A673 (cell line): ENCODE data around the gene GPR150. TPM values are rescaled to one million over a fixed set of nuclear protein-coding genes. Genes with fewer than 3 reads are reported as not detected.

Experiments used
- BruUV-seq: library from RNA; stranded (reverse); fragments of 400-500 nt; replicated peaks from 2 replicates; lab custom pipeline; 2021; lab: Mats Ljungman, UMichigan
- CTCF ChIA-PET: fragments of 300-600 bp; sonication (Branson Sonifier 250); formaldehyde crosslinking; loops from one replicate; lab custom pipeline; 2022; ENCODE audit warnings: antibody characterized with exemption; lab: Charles Lee
- POLR2A ChIA-PET: fragments of 300-600 bp; sonication (Branson Sonifier 250); formaldehyde crosslinking; loops from one replicate; lab custom pipeline; 2022; ENCODE audit warnings: antibody characterized with exemption; ENCODE audit not compliant: low non-redundant PET; lab: Charles Lee
- DNase-seq: peaks from one replicate; pipeline ENCODE4 v3.0.0-alpha.2; 2015; ENCODE audit warnings: low spot score
- H3K27ac ChIP-seq: fragments of 200-600 bp; sonication (generic); 2 replicates; pipeline ENCODE4 v1.5.1; 2016; ENCODE audit warnings: mixed run types, low read depth, mild to moderate bottlenecking, mixed read lengths, antibody characterized with exemption, low read length; ENCODE audit not compliant: poor library complexity, severe bottlenecking
- H3K27me3 ChIP-seq: fragments of 200-600 bp; sonication (generic); replicated peaks from 2 replicates; pipeline ENCODE4 v1.6.1; 2017; ENCODE audit warnings: mixed run types, low read depth, mild to moderate bottlenecking, mixed read lengths, antibody characterized with exemption, low read length; ENCODE audit not compliant: insufficient read depth, poor library complexity
- H3K36me3 ChIP-seq: fragments of 200-600 bp; sonication (generic); 2 replicates; pipeline ENCODE4 v1.6.1; 2016; ENCODE audit warnings: mixed run types, mild to moderate bottlenecking, mixed read lengths, antibody characterized with exemption, low read length; ENCODE audit not compliant: insufficient read depth, poor library complexity, severe bottlenecking
- H3K4me1 ChIP-seq: fragments of 200-600 bp; sonication (generic); 2 replicates; pipeline ENCODE4 v1.6.1; 2017; ENCODE audit warnings: mixed run types, mild to moderate bottlenecking, mixed read lengths, antibody characterized with exemption, low read length; ENCODE audit not compliant: insufficient read depth, poor library complexity, severe bottlenecking
- H3K4me3 ChIP-seq: fragments of 200-600 bp; sonication (generic); 2 replicates; pipeline ENCODE4 v1.5.1; 2016; ENCODE audit warnings: low read depth, mixed run types, mild to moderate bottlenecking, mixed read lengths, low read length; ENCODE audit not compliant: poor library complexity, severe bottlenecking
- H3K9me3 ChIP-seq: fragments of 200-600 bp; sonication (generic); 2 replicates; pipeline ENCODE4 v1.6.1; 2016; ENCODE audit warnings: mixed run types, low read depth, mild to moderate bottlenecking, mixed read lengths, antibody characterized with exemption, low read length; ENCODE audit not compliant: poor library complexity, severe bottlenecking
- EZH2 ChIP-seq: fragments of 200-600 bp; sonication (generic); IDR thresholded peaks from 2 replicates; pipeline ENCODE4 v1.6.1; 2017; ENCODE audit warnings: borderline replicate concordance, low read depth, mild to moderate bottlenecking, mixed read lengths, antibody characterized with exemption, low read length; ENCODE audit not compliant: poor library complexity, severe bottlenecking
- intact Hi-C: fragments of 100-400 bp; cut with micrococcal nuclease; formaldehyde crosslinking; loops from one replicate; pipeline ENCODE4 v1.10.0; 2022; ENCODE audit not compliant: unreplicated experiment
- total RNA-seq: library from RNA; stranded (reverse); gene quantifications from 2 replicates; pipeline ENCODE4 v1.2.3, GENCODE V29; 2021
- TF ChIP-seq, protein P1 (sequence below): fragments of 300-800, 200-600 bp; sonication (generic); conservative IDR thresholded peaks from 2 replicates; pipeline ENCODE4 v1.5.1; 2017; ENCODE audit warnings: low read depth, mild to moderate bottlenecking, antibody characterized with exemption, low read length, moderate library complexity, mixed read lengths

The GPR150 gene
- total RNA-seq, 1 experiment from 2014 or later: 0.13 TPM

DNA sequence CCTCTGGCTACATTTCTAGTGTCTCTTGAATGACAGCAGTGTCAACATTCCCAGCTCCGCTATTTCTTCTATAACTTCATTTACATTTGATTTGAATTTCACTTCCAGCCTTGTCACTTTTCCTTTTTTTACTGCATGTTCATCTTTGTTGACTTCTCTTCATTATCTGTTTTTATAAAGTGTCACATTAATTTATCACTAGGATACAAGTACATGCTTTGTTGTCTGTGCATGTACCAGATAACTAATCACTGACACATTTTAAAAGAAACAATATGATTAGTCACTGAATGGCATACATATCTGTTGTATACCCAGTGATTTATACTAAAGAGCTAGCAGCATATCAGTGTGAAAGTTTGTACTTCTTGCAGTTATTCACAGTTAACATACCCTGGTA lies 35.9 kb upstream of the GPR150 start:
- CTCF ChIA-PET: no interaction called here

DNA sequence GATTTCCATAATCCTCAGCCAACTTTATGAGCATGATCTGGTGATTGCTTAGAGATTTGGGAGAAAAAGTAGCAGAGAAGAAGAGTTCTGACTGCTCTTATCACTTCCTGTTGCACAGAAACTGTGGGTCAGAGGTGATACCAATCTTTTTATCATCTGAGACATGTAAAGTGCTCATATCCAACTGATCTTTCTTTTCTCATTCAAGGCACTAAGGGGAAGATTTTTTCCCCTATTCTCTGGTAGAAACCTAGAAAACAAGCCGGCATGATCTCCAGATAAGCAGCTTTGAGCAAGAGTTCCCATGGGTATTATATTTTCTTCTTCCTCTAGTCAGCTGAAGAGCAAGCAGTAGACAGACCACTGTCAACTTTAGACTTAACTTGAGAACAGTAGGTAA lies 29.0 kb upstream of the GPR150 start:
- no peak for DNase-seq
- Histone ChIP-seq H3K9me3 (no peaks in the 10 kb centered on the region), H3K36me3 (no peaks in the 10 kb centered on the region), H3K27me3 (no peaks in the 10 kb centered on the region), H3K4me3 (no peak overlapping the region), H3K27ac (no peak overlapping the region), H3K4me1 (no peaks in the 10 kb centered on the region)
- no peak for TF ChIP-seq EZH2
- TF ChIP-seq, protein P1, sequence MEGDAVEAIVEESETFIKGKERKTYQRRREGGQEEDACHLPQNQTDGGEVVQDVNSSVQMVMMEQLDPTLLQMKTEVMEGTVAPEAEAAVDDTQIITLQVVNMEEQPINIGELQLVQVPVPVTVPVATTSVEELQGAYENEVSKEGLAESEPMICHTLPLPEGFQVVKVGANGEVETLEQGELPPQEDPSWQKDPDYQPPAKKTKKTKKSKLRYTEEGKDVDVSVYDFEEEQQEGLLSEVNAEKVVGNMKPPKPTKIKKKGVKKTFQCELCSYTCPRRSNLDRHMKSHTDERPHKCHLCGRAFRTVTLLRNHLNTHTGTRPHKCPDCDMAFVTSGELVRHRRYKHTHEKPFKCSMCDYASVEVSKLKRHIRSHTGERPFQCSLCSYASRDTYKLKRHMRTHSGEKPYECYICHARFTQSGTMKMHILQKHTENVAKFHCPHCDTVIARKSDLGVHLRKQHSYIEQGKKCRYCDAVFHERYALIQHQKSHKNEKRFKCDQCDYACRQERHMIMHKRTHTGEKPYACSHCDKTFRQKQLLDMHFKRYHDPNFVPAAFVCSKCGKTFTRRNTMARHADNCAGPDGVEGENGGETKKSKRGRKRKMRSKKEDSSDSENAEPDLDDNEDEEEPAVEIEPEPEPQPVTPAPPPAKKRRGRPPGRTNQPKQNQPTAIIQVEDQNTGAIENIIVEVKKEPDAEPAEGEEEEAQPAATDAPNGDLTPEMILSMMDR: no peak
- intact Hi-C loops: no loop called here
- no TSS peak for BruUV-seq
- CTCF ChIA-PET: no interaction called here
- POLR2A ChIA-PET: no interaction called here

More for the DNA sequence above, 35.9 kb upstream of the GPR150 start:
- intact Hi-C loops: no loop called here
- Histone ChIP-seq H3K9me3 (no peaks in the 10 kb centered on the region), H3K36me3 (no peaks in the 10 kb centered on the region), H3K27me3 (no peaks in the 10 kb centered on the region), H3K4me1 (no peaks in the 10 kb centered on the region), H3K27ac (no peak overlapping the region), H3K4me3 (no peak overlapping the region)
- POLR2A ChIA-PET: no interaction called here
- no peak for DNase-seq
- BruUV-seq: no TSS peak
- TF ChIP-seq, protein P1: no peak
- no peak for TF ChIP-seq EZH2

DNA sequence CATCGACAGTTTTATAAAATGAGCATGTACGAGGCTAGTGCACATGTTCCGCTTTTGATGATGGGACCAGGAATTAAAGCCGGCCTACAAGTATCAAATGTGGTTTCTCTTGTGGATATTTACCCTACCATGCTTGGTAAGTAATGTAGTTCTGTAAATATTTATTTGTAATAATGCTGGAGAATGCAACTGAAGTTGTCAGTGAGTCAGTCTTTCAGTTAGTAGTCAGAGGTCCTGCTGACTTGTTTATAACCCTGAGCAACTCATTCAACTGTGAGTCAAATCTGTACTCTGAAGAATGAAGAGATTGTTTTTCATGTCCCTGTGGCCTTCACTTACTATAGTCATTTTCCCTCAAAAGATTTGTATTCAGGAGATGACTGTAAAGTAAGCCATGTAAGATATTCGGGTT lies 28.4 kb upstream of the GPR150 start:
- Histone ChIP-seq H3K4me1 (no peaks in the 10 kb centered on the region), H3K9me3 (no peaks in the 10 kb centered on the region), H3K4me3 (no peak overlapping the region), H3K27ac (no peak overlapping the region), H3K36me3 (no peaks in the 10 kb centered on the region), H3K27me3 (no peaks in the 10 kb centered on the region)
- ChIA-PET CTCF (no interaction called here), POLR2A (no interaction called here)
- TF ChIP-seq, protein P1: no peak
- TF ChIP-seq EZH2: no peak
- BruUV-seq: no TSS peak
- intact Hi-C loops: no loop called here
- no peak for DNase-seq
